Neural cell (in vitro differentiated cells): ENCODE measurements around the gene TBC1D14. TPM values are rescaled to one million over a fixed set of nuclear protein-coding genes. Genes with fewer than 3 reads are reported as not detected.

Experiments
- H2AFZ ChIP-seq: fragments of 200-600, 300-800 bp; sonication (generic), shearing (Covaris generic); 2 replicates; pipeline ENCODE4 v1.6.0; 2014; ENCODE audit warnings: low read depth, mild to moderate bottlenecking, antibody characterized with exemption, low read length, moderate library complexity
- H3F3A ChIP-seq: fragments of 200-600 bp; shearing (Covaris generic); 2 replicates; pipeline ENCODE4 v1.6.1; 2016; ENCODE audit warnings: mild to moderate bottlenecking, moderate library complexity, mixed read lengths, antibody characterized with exemption, low read length; ENCODE audit not compliant: insufficient read depth, poor library complexity, severe bottlenecking
- H3K27ac ChIP-seq: fragments of 200-600, 300-800 bp; sonication (generic), shearing (Covaris generic); 2 replicates; pipeline ENCODE4 v1.5.1; 2014; ENCODE audit warnings: mild to moderate bottlenecking, low read length, moderate library complexity
- H3K27me3 ChIP-seq: fragments of 300-800, 200-600 bp; sonication (generic), shearing (Covaris generic); 2 replicates; pipeline ENCODE4 v1.6.0; 2014; ENCODE audit warnings: mild to moderate bottlenecking, low read depth, low read length, moderate library complexity; ENCODE audit not compliant: insufficient read depth
- H3K36me3 ChIP-seq: fragments of 300-800, 200-600 bp; sonication (generic), shearing (Covaris generic); 2 replicates; pipeline ENCODE4 v1.5.1; 2014; ENCODE audit warnings: mild to moderate bottlenecking, antibody characterized with exemption, low read length, moderate library complexity; ENCODE audit not compliant: insufficient read depth
- H3K4me2 ChIP-seq: fragments of 300-800, 200-600 bp; sonication (generic), shearing (Covaris generic); 2 replicates; pipeline ENCODE4 v1.6.0; 2014; ENCODE audit warnings: mild to moderate bottlenecking, low read length
- H3K4me3 ChIP-seq: fragments of 300-800, 200-600 bp; sonication (generic), shearing (Covaris generic); 2 replicates; pipeline ENCODE4 v1.5.1; 2014; ENCODE audit warnings: mild to moderate bottlenecking, low read length, moderate library complexity
- H3K79me2 ChIP-seq: fragments of 200-600 bp; shearing (Covaris generic); replicated peaks from 2 replicates; pipeline ENCODE4 v1.6.0; 2014; ENCODE audit warnings: mild to moderate bottlenecking, low read length, moderate library complexity; ENCODE audit not compliant: insufficient read depth
- H3K9ac ChIP-seq: fragments of 300-800, 200-600 bp; sonication (generic), shearing (Covaris generic); 2 replicates; pipeline ENCODE4 v1.6.1; 2016; ENCODE audit warnings: mild to moderate bottlenecking, low read length, mixed read lengths
- H3K9me2 ChIP-seq: fragments of 200-600 bp; shearing (Covaris generic); 2 replicates; pipeline ENCODE4 v1.6.1; 2016; ENCODE audit warnings: mild to moderate bottlenecking, low read length, mixed read lengths; ENCODE audit not compliant: insufficient read depth
- H3K9me3 ChIP-seq: fragments of 200-600, 300-800 bp; sonication (generic), shearing (Covaris generic); 2 replicates; pipeline ENCODE4 v1.6.1; 2016; ENCODE audit warnings: mild to moderate bottlenecking, mixed run types, low read length, moderate library complexity, mixed read lengths
- H4K20me1 ChIP-seq: fragments of 200-600 bp; shearing (Covaris generic); 2 replicates; pipeline ENCODE4 v1.6.1; 2016; ENCODE audit warnings: mild to moderate bottlenecking, mixed run types; ENCODE audit not compliant: insufficient read depth
- CTCF ChIP-seq: fragments of 450-650 bp; IDR thresholded peaks from 2 replicates; pipeline ENCODE4 v1.5.1; 2014; ENCODE audit warnings: antibody characterized with exemption, mild to moderate bottlenecking, moderate library complexity; ENCODE audit not compliant: poor library complexity, severe bottlenecking
- EP300 ChIP-seq: fragments of 450-650 bp; conservative IDR thresholded peaks from 2 replicates; pipeline ENCODE4 v1.6.1; 2014; ENCODE audit warnings: antibody characterized with exemption, mild to moderate bottlenecking, moderate library complexity; ENCODE audit not compliant: poor library complexity, severe bottlenecking
- EZH2 ChIP-seq: fragments of 200-600, 300-800 bp; shearing (Covaris generic), sonication (generic); IDR thresholded peaks from 2 replicates; pipeline ENCODE4 v1.6.1; 2014; ENCODE audit warnings: antibody characterized with exemption, low read length, borderline replicate concordance, mild to moderate bottlenecking; ENCODE audit not compliant: insufficient read depth, poor library complexity, severe bottlenecking
- MXI1 ChIP-seq: fragments of 450-650 bp; conservative IDR thresholded peaks from 2 replicates; pipeline ENCODE4 v1.6.1; 2014; ENCODE audit warnings: antibody characterized with exemption, mild to moderate bottlenecking; ENCODE audit not compliant: poor library complexity, severe bottlenecking
- POLR2AphosphoS5 ChIP-seq: IDR thresholded peaks from 2 replicates; pipeline ENCODE4 v1.6.1; 2012
- RAD21 ChIP-seq: fragments of 450-650 bp; conservative IDR thresholded peaks from 2 replicates; pipeline ENCODE4 v1.6.1; 2014; ENCODE audit warnings: antibody characterized with exemption, mild to moderate bottlenecking, moderate library complexity
- REST ChIP-seq: IDR thresholded peaks from 2 replicates; pipeline ENCODE4 v1.6.1; 2012; ENCODE audit warnings: borderline replicate concordance
- SMC3 ChIP-seq: fragments of 450-650 bp; conservative IDR thresholded peaks from 2 replicates; pipeline ENCODE4 v1.6.1; 2014; ENCODE audit warnings: antibody characterized with exemption, mild to moderate bottlenecking, moderate library complexity; ENCODE audit not compliant: poor library complexity
- TAF1 ChIP-seq: IDR thresholded peaks from 2 replicates; pipeline ENCODE4 v1.6.1; 2012; ENCODE audit warnings: low read depth
- polyA plus RNA-seq: library from polyadenylated mRNA; depleted of rRNA; stranded (reverse); fragments of >200 nt; gene quantifications from 2 replicates; pipeline ENCODE4 v1.2.3, GENCODE V29; 2014

The TBC1D14 gene
- polyA plus RNA-seq, 1 donor from 2014 or later = 125 TPM

- no peak overlapping the region for H3K27ac ChIP-seq
- H3K79me2 ChIP-seq = no peaks in the 10 kb centered on the region
- H3K36me3 ChIP-seq = no peaks in the 10 kb centered on the region
- H3K27me3 ChIP-seq = no peaks in the 10 kb centered on the region
- H3K9me3 ChIP-seq = no peaks in the 10 kb centered on the region
- H2AFZ ChIP-seq = no peak overlapping the region
- H3K4me3 ChIP-seq = no peak overlapping the region
- TF ChIP-seq EP300 = no peak
- no peak for TF ChIP-seq TAF1
- no peak for TF ChIP-seq CTCF
- no peak for TF ChIP-seq SMC3
- TF ChIP-seq REST = no peak
- no peak for TF ChIP-seq MXI1
- TF ChIP-seq POLR2AphosphoS5 = no peak
- no peak for TF ChIP-seq EZH2
- TF ChIP-seq RAD21 = no peak
- H3K9me2 ChIP-seq = no peaks in the 10 kb centered on the region
- H3F3A ChIP-seq = no peaks in the 10 kb centered on the region
- H3K9ac ChIP-seq = no peak overlapping the region
- no peak overlapping the region for H3K4me2 ChIP-seq
- no peaks in the 10 kb centered on the region for H4K20me1 ChIP-seq
These were observed 51.2 kb downstream of the TBC1D14 start for GRCh38 chr4:6960628-6961412.

DNA sequence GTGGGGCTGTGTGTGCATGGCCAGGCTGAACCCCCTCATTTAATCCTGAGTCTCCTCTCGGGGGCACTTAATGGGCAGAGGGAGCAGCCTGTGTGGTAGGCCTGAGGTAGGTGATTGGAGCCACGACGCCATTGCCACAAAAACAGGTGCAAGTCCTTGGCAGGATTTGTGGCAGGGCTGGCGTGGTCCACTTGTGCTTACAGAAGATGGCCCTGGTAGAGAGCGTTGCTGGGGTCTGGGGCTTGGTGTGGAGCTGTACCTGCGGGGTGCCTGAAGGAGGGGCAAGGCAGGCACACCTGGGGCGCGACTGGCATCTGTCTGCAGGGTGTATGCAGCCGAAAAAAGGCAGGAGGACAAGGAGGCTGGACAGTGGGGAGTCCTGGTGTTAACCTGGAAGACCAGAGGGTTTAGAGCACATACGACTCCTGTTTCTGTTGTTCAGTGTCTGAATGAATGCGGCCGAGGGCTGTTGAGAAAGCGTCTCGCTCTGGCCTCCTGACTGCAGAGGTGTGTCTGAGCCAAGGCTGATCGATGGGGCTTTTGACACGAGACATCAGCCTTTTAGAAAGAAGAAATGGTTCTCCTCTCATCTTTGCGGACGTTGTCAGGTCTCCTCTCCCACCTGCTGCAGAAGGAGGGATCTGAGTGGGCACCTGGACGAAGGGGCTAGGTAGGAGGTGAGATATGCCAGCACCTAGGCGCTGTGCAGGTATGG, 52.0 kb downstream of the TBC1D14 start:
- no peaks in the 10 kb centered on the region for H3K27me3 ChIP-seq
- H3K9ac ChIP-seq = no peak overlapping the region
- no peak overlapping the region for H2AFZ ChIP-seq
- no peaks in the 10 kb centered on the region for H3K79me2 ChIP-seq
- H3F3A ChIP-seq = no peaks in the 10 kb centered on the region
- no peaks in the 10 kb centered on the region for H3K9me2 ChIP-seq
- H3K4me3 ChIP-seq = no peak overlapping the region
- H3K4me2 ChIP-seq = no peak overlapping the region
- no peaks in the 10 kb centered on the region for H4K20me1 ChIP-seq
- no peaks in the 10 kb centered on the region for H3K36me3 ChIP-seq
- H3K27ac ChIP-seq = no peak overlapping the region
- no peak for TF ChIP-seq CTCF
- no peak for TF ChIP-seq REST
- TF ChIP-seq EZH2 = no peak
- TF ChIP-seq RAD21 = no peak
- TF ChIP-seq MXI1 = no peak
- TF ChIP-seq SMC3 = no peak
- no peak for TF ChIP-seq EP300
- TF ChIP-seq POLR2AphosphoS5 = no peak
- no peaks in the 10 kb centered on the region for H3K9me3 ChIP-seq
